K562 (cell line): ENCODE measurements around the gene TRAF1. TPM values are rescaled to one million over a fixed set of nuclear protein-coding genes. Genes with fewer than 3 reads are reported as not detected.

Experiments used
- ATAC-seq: fragments of 200-7000 bp; cut with Tn5 transposase; 3 replicates; pipeline ENCODE4 v1.9.1; 2020; ENCODE audit warnings: moderate library complexity
- BruUV-seq: library from RNA; stranded (reverse); fragments of 400-500 nt; replicated peaks from 2 replicates; lab custom pipeline; 2021; lab: Mats Ljungman, UMichigan
- CTCF ChIA-PET: fragments of 300-600 bp; formaldehyde crosslinking; extraction: SDS; loops from one replicate; lab custom pipeline; 2021; ENCODE audit warnings: low intra/inter-chr PET ratio; lab: Yijun Ruan, JAX
- POLR2A ChIA-PET: fragments of 300-600, 350-650 bp; sonication (Branson Sonifier 250); formaldehyde crosslinking; extraction: SDS; loops from one replicate; lab custom pipeline; 2021; ENCODE audit warnings: antibody characterized with exemption, inconsistent platforms; lab: Yijun Ruan, JAX
- DNase-seq, 4 experiments: peaks; one replicate each; pipeline versions ENCODE4 v3.0.0 to v3.0.0-alpha.2; 2011 to 2018; ENCODE audit warnings: low spot score in 3 of 4, mixed read lengths in 3 of 4; ENCODE audit errors: extremely low read depth in 1 of 4
- FAIRE-seq: peaks from 2 replicates; lab custom pipeline; 2011; peaks lifted over from hg19 to GRCh38; lab: Jason Lieb, UNC
- H2AFZ ChIP-seq: 2 replicates; pipeline ENCODE4 v1.6.0; 2011; ENCODE audit warnings: low read depth, low read length, control low read depth, inconsistent platforms
- H3K27ac ChIP-seq: fragments of 200-600 bp; 3 replicates; pipeline ENCODE4 v1.8.0; 2011; ENCODE audit warnings: low read depth, mild to moderate bottlenecking, control low read depth, inconsistent platforms, low read length, moderate library complexity, mixed read lengths; ENCODE audit errors: extremely low read depth
- H3K27me3 ChIP-seq, 2 experiments: fragments of 300-600 bp in 1 of 2; 2 replicates in 1 of 2; 3 replicates in 1 of 2; pipeline versions ENCODE4 v1.6.0 to v1.8.0; 2011; ENCODE audit warnings: inconsistent platforms in 2 of 2, low read length in 2 of 2, mild to moderate bottlenecking in 1 of 2, mixed read lengths in 1 of 2, moderate library complexity in 1 of 2; ENCODE audit not compliant: control insufficient read depth in 2 of 2, insufficient read depth in 2 of 2
- H3K36me3 ChIP-seq: fragments of 300-600 bp; 3 replicates; pipeline ENCODE4 v1.8.0; 2011; ENCODE audit warnings: mild to moderate bottlenecking, low read length, inconsistent platforms; ENCODE audit not compliant: control insufficient read depth, insufficient read depth
- H3K4me1 ChIP-seq, 2 experiments: fragments of 200-600 bp in 1 of 2; replicated peaks in 1 of 2; 2 replicates in 1 of 2; 3 replicates in 1 of 2; pipeline versions ENCODE4 v1.5.1 to v1.8.0; 2011; ENCODE audit warnings: inconsistent platforms in 2 of 2, low read length in 2 of 2, mild to moderate bottlenecking in 1 of 2, mixed read lengths in 1 of 2, moderate library complexity in 1 of 2; ENCODE audit not compliant: control insufficient read depth in 2 of 2, insufficient read depth in 2 of 2
- H3K4me2 ChIP-seq: 2 replicates; pipeline ENCODE4 v1.6.1; 2011; ENCODE audit warnings: low read length, control low read depth, inconsistent platforms, mixed read lengths; ENCODE audit not compliant: insufficient read depth
- H3K4me3 ChIP-seq: fragments of 200-600 bp; sonication (generic), shearing (Covaris generic); 2 replicates; pipeline ENCODE4 v1.5.1; 2016; ENCODE audit warnings: control low read depth, inconsistent platforms
- H3K79me2 ChIP-seq: fragments of 200-600 bp; 3 replicates; pipeline ENCODE4 v1.8.0; 2011; ENCODE audit warnings: low read length, inconsistent platforms; ENCODE audit not compliant: control insufficient read depth, insufficient read depth
- H3K9ac ChIP-seq, 2 experiments: 2 replicates each; pipeline versions ENCODE4 v1.6.0 to v1.6.1; 2011; ENCODE audit warnings: low read depth in 2 of 2, low read length in 2 of 2, control low read depth in 1 of 2, inconsistent platforms in 1 of 2, mild to moderate bottlenecking in 1 of 2, mixed read lengths in 1 of 2; ENCODE audit not compliant: insufficient read depth in 1 of 2
- H3K9me1 ChIP-seq: one replicate; pipeline ENCODE4 v1.6.0; 2011; ENCODE audit warnings: inconsistent platforms, mild to moderate bottlenecking, low read length, moderate library complexity; ENCODE audit not compliant: control insufficient read depth, insufficient read depth
- H3K9me3 ChIP-seq: replicated peaks from 2 replicates; pipeline ENCODE4 v1.5.1; 2011; ENCODE audit warnings: low read depth, low read length, inconsistent platforms; ENCODE audit not compliant: control insufficient read depth, insufficient read depth
- H4K20me1 ChIP-seq: replicated peaks from 2 replicates; pipeline ENCODE4 v1.6.1; 2011; ENCODE audit warnings: low read length, inconsistent platforms, mixed read lengths; ENCODE audit not compliant: control insufficient read depth, insufficient read depth
- FOXA3 ChIP-seq, 2 experiments: fragments of 450-650 bp in 1 of 2; sonication (generic) in 1 of 2; formaldehyde crosslinking; IDR thresholded peaks in 1 of 2; conservative IDR thresholded peaks in 1 of 2; 2 replicates each; pipeline versions ENCODE4 v1.4.0 to v1.8.0; 2020 to 2022; ENCODE audit warnings: mild to moderate bottlenecking in 2 of 2, missing genetic modification reagents in 1 of 2
- THAP12 ChIP-seq: fragments of 250-450 bp; sonication (Bioruptor Pico); IDR thresholded peaks from 2 replicates; pipeline ENCODE4 v1.9.0; 2021; ENCODE audit warnings: mild to moderate bottlenecking, inconsistent platforms
- WGBS: fragments of 100-300 bp; shearing (Covaris generic); methylation state at CpG from one replicate; pipeline ENCODE4 v1.1.6; 2016; ENCODE audit warnings: low coverage, mixed read lengths; ENCODE audit not compliant: insufficient coverage; ENCODE audit errors: missing lambda C conversion rate; 5-methylcytosine and 5-hydroxymethylcytosine counted together
- in situ Hi-C: fragments of 300-500 bp; cut with MboI; formaldehyde crosslinking; loops from 4 replicates; pipeline ENCODE4 v1.15.0; 2018; ENCODE audit warnings: inconsistent platforms, mixed read lengths
- intact Hi-C: fragments of 100-400 bp; cut with micrococcal nuclease; formaldehyde crosslinking; loops from 2 replicates; pipeline ENCODE4 v1.14.2; 2022
- polyA plus RNA-seq, 8 experiments: library from polyadenylated mRNA; depleted of rRNA in 4 of 8; stranded (reverse) in 5 of 8; unstranded in 3 of 8; fragments of >200 nt; fragmentation: Nextera tagmentation in 2 of 8; fragmentation: Illumina TruSeq in 1 of 8; extraction: Ambion mirVana in 2 of 8; extraction: Trizol in 1 of 8; gene quantifications; 2 replicates each; pipeline versions ENCODE4 v1.2.1 to v1.2.3, GENCODE V29; 2011 to 2014; ENCODE audit warnings: inconsistent platforms in 1 of 8, missing spikeins in 1 of 8
- total RNA-seq, 7 experiments: library from RNA; depleted of rRNA in 6 of 7; stranded (reverse); fragments of >200 nt in 6 of 7; fragmentation: Illumina TruSeq in 2 of 7; extraction: Trizol in 2 of 7; gene quantifications; 2 replicates each; pipeline versions ENCODE4 v1.2.1 to v1.2.3, GENCODE V29; 2011 to 2021; ENCODE audit warnings: low replicate concordance in 1 of 7

TRAF1 gene
- total and polyA plus RNA-seq, 9 of the 15 experiments (the other 6 are each of a cell fraction or from before 2014, with no cell fraction given), result 0.01 to 1.1 (median 0.04) TPM; not detected in 2

- no peak for TF ChIP-seq THAP12
- TF ChIP-seq FOXA3 (CRISPR knock-in tag; conservative IDR thresholded peaks at IDR 0.05 in 1 of 2, IDR thresholded peaks at IDR 0.05 in 1 of 2), result 0 out of 4 replicates have a peak, but pooled peaks of 1 of the 2 experiments have one; percentile 13
- H3K9ac ChIP-seq, result no peak overlapping the region
- POLR2A ChIA-PET, result no interaction called here
- in situ Hi-C loops, result loop anchor here (25.0 kb wide), 1 partner anchor 325 kb away; no protein-coding TSS in a partner anchor
- CTCF ChIA-PET, result interaction anchor here (0.6 to 2.5 kb wide), 3 partner anchors 21 to 181 kb away, joined by 3 to 12 read pairs (median 3); no protein-coding TSS in a partner anchor
- peak overlapping the region; percentile 72; the same call in 1 of the 2 replicates for H2AFZ ChIP-seq
- peaks cover 13 to 32% of the 10 kb centered on the region in 2 experiments for H3K4me1 ChIP-seq
- 6% methylated on average over 1 of the region's 1 CpG for WGBS
- FAIRE-seq (no peak), DNase-seq (no peak), ATAC-seq (no peak)
- H3K4me2 ChIP-seq, result no peak overlapping the region
- intact Hi-C loops, result loop anchor here (2.0 to 10.0 kb wide), 5 partner anchors 61 to 323 kb away; partner anchors contain the start of genes PHF19 and PSMD5
- H3K4me3 ChIP-seq, result no peak overlapping the region
- H3K9me3 ChIP-seq, result no peaks in the 10 kb centered on the region
- H3K27me3 ChIP-seq, result peaks cover 2 to 11% of the 10 kb centered on the region in 2 experiments; a peak in 3 of 5 replicates
- no peak overlapping the region for H3K27ac ChIP-seq
- H3K9me1 ChIP-seq, result no peaks in the 10 kb centered on the region
- H4K20me1 ChIP-seq, result no peaks in the 10 kb centered on the region
- no TSS peak for BruUV-seq
- no peaks in the 10 kb centered on the region for H3K79me2 ChIP-seq
- no peaks in the 10 kb centered on the region for H3K36me3 ChIP-seq
Measured at GRCh38 chr9:120937596-120937995, 11.0 kb upstream of the TRAF1 start.
